ENCODE data around the gene LTO1.

GRCh38 chr11:69644071-69644961 is 30.8 kb downstream of the LTO1 start:
- TF ChIP-seq CTCF (IDR thresholded peaks at IDR 0.05) (no peak), POLR2A (IDR thresholded peaks at IDR 0.05) (no peak)

Measured in lower leg skin (tissue), 3 donors.